DOHH2 (cell line): ENCODE measurements around the gene PARM1.

ENCODE experiments used
- H3F3A ChIP-seq: fragments of 200-600 bp; sonication (generic), shearing (Covaris generic); 2 replicates; pipeline ENCODE4 v1.6.0; 2016; ENCODE audit warnings: antibody characterized with exemption, mild to moderate bottlenecking; ENCODE audit not compliant: control insufficient read depth, insufficient read depth
- H3K27ac ChIP-seq: fragments of 200-600 bp; sonication (generic); 2 replicates; pipeline ENCODE4 v1.5.1; 2014; ENCODE audit warnings: low read depth, mild to moderate bottlenecking, low read length, moderate library complexity
- H3K27me3 ChIP-seq: fragments of 200-600 bp; sonication (generic); 2 replicates; pipeline ENCODE4 v1.6.1; 2014; ENCODE audit warnings: mild to moderate bottlenecking, low read length, mixed read lengths; ENCODE audit not compliant: control insufficient read depth
- H3K36me3 ChIP-seq: fragments of 200-600 bp; sonication (generic); 2 replicates; pipeline ENCODE4 v1.6.1; 2014; ENCODE audit warnings: mild to moderate bottlenecking, low read length, moderate library complexity, mixed read lengths; ENCODE audit not compliant: control insufficient read depth
- H3K4me1 ChIP-seq: fragments of 200-600 bp; sonication (generic); 2 replicates; pipeline ENCODE4 v1.6.1; 2014; ENCODE audit warnings: mild to moderate bottlenecking, low read length, mixed read lengths; ENCODE audit not compliant: control insufficient read depth
- H3K4me2 ChIP-seq: fragments of 200-600 bp; sonication (generic); 2 replicates; pipeline ENCODE4 v1.6.0; 2014; ENCODE audit warnings: mild to moderate bottlenecking, low read length, moderate library complexity
- H3K4me3 ChIP-seq: fragments of 200-600 bp; sonication (generic); 2 replicates; pipeline ENCODE4 v1.5.1; 2014; ENCODE audit warnings: mild to moderate bottlenecking, low read length, mixed read lengths
- H3K79me2 ChIP-seq: fragments of 200-600 bp; sonication (generic); 2 replicates; pipeline ENCODE4 v1.6.1; 2014; ENCODE audit warnings: mild to moderate bottlenecking, low read length, mixed read lengths; ENCODE audit not compliant: control insufficient read depth
- H3K9me2 ChIP-seq: fragments of 200-600 bp; sonication (generic); replicated peaks from 2 replicates; pipeline ENCODE4 v1.6.1; 2014; ENCODE audit warnings: mild to moderate bottlenecking, low read length, mixed read lengths; ENCODE audit not compliant: control insufficient read depth
- H3K9me3 ChIP-seq: fragments of 200-600 bp; sonication (generic); 2 replicates; pipeline ENCODE4 v1.6.1; 2014; ENCODE audit warnings: antibody characterized with exemption, low read length, mixed read lengths; ENCODE audit not compliant: control insufficient read depth, insufficient read depth
- H4K20me1 ChIP-seq: fragments of 200-600 bp; sonication (generic); 2 replicates; pipeline ENCODE4 v1.6.0; 2014; ENCODE audit warnings: low read depth, mild to moderate bottlenecking, antibody characterized with exemption, low read length, moderate library complexity; ENCODE audit not compliant: control insufficient read depth, insufficient read depth
- EZH2phosphoT487 ChIP-seq: fragments of 200-600 bp; sonication (generic); IDR thresholded peaks from 2 replicates; pipeline ENCODE4 v1.6.1; 2017; ENCODE audit warnings: borderline replicate concordance, mild to moderate bottlenecking, antibody characterized with exemption, low read length, moderate library complexity, mixed read lengths
- TF ChIP-seq, protein P1 (sequence below): fragments of 200-600 bp; sonication (generic); IDR thresholded peaks from one replicate; pipeline ENCODE4 v1.5.1; 2014; ENCODE audit warnings: antibody characterized with exemption, mild to moderate bottlenecking, low read depth, low read length; ENCODE audit not compliant: poor library complexity, severe bottlenecking

PARM1 gene

DNA sequence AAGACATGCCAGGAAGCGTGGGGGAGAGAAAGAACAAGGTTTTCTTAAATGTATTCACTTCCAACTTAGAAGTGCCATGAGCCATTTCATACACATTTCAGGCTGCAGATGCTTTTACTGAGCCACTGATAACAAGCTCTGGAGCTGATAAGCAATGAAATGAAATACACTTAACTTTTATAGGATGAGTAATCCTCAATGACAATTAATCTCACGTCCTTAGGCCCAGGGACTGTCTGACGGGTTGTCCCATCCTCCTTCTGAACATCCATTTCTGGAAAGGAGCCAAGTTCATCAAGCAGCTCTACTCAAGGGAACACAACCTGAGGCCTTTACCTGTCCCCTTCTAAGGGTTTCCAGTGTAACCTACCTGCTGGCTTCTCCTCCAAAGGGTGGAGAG, 121.2 kb downstream of the PARM1 start:
- Histone ChIP-seq H3K9me2 (no peaks in the 10 kb centered on the region), H4K20me1 (no peaks in the 10 kb centered on the region), H3K9me3 (no peaks in the 10 kb centered on the region), H3K4me3 (no peak overlapping the region), H3K79me2 (no peaks in the 10 kb centered on the region), H3K27me3 (no peaks in the 10 kb centered on the region), H3K36me3 (no peaks in the 10 kb centered on the region), H3K27ac (no peak overlapping the region), H3F3A (no peaks in the 10 kb centered on the region), H3K4me1 (no peaks in the 10 kb centered on the region), H3K4me2 (no peak overlapping the region)
- no peak for TF ChIP-seq EZH2phosphoT487
- TF ChIP-seq, protein P1, sequence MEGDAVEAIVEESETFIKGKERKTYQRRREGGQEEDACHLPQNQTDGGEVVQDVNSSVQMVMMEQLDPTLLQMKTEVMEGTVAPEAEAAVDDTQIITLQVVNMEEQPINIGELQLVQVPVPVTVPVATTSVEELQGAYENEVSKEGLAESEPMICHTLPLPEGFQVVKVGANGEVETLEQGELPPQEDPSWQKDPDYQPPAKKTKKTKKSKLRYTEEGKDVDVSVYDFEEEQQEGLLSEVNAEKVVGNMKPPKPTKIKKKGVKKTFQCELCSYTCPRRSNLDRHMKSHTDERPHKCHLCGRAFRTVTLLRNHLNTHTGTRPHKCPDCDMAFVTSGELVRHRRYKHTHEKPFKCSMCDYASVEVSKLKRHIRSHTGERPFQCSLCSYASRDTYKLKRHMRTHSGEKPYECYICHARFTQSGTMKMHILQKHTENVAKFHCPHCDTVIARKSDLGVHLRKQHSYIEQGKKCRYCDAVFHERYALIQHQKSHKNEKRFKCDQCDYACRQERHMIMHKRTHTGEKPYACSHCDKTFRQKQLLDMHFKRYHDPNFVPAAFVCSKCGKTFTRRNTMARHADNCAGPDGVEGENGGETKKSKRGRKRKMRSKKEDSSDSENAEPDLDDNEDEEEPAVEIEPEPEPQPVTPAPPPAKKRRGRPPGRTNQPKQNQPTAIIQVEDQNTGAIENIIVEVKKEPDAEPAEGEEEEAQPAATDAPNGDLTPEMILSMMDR = no peak

DNA sequence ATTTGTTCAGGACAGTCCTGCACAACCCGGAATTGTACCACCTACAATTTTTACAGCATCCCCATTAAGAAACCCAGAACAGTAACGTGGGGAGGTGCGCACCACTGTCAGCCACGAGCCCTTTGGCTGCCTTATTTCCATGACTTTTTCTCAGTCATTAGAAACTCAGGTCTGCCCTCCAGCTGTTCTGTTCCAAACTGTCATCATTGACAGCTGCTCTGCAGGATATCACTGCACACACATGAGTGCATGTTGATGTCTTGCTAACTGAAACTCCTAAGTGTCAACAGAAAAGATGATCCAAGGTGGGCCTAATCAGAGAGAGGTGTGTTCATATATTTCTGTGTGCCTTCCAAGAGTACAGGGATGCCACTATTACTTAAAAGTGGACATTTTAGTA, 123.4 kb downstream of the PARM1 start:
- no peak overlapping the region for H3K27ac ChIP-seq
- no peaks in the 10 kb centered on the region for H4K20me1 ChIP-seq
- H3K4me3 ChIP-seq = no peak overlapping the region
- H3K4me2 ChIP-seq = no peak overlapping the region
- H3K36me3 ChIP-seq = no peaks in the 10 kb centered on the region
- no peaks in the 10 kb centered on the region for H3K9me2 ChIP-seq
- TF ChIP-seq, protein P1 = no peak
- no peak for TF ChIP-seq EZH2phosphoT487
- no peaks in the 10 kb centered on the region for H3K79me2 ChIP-seq
- no peaks in the 10 kb centered on the region for H3K27me3 ChIP-seq
- no peaks in the 10 kb centered on the region for H3K9me3 ChIP-seq
- H3K4me1 ChIP-seq = no peaks in the 10 kb centered on the region
- no peaks in the 10 kb centered on the region for H3F3A ChIP-seq

DNA sequence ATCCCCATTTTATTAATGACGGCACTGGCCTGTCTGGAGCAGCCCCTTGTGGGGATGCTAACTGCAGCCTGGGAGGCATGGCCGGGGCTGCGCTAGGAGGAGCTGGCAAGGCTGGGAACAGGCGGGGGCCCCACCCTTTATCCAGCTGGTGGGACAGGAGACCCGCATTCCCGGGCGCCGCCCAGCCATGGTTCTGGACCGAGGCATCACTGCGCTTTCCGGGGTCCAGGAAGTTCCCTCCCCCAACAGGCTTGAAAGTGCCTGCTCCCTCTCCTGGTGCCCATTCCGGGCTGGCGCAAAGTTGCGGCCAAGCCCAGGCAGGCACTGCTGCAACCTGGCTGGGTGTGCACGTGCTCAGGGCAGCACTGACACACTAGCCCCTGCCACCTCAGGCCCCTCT, 124.5 kb downstream of the PARM1 start:
- no peak overlapping the region for H3K27ac ChIP-seq
- no peaks in the 10 kb centered on the region for H4K20me1 ChIP-seq
- no peak overlapping the region for H3K4me3 ChIP-seq
- no peaks in the 10 kb centered on the region for H3K36me3 ChIP-seq
- H3K9me3 ChIP-seq = no peaks in the 10 kb centered on the region
- H3K27me3 ChIP-seq = no peaks in the 10 kb centered on the region
- H3K4me1 ChIP-seq = no peaks in the 10 kb centered on the region
- H3F3A ChIP-seq = no peaks in the 10 kb centered on the region
- no peaks in the 10 kb centered on the region for H3K79me2 ChIP-seq
- TF ChIP-seq EZH2phosphoT487 = no peak
- TF ChIP-seq, protein P1 = no peak
- no peak overlapping the region for H3K4me2 ChIP-seq
- H3K9me2 ChIP-seq = no peaks in the 10 kb centered on the region

DNA sequence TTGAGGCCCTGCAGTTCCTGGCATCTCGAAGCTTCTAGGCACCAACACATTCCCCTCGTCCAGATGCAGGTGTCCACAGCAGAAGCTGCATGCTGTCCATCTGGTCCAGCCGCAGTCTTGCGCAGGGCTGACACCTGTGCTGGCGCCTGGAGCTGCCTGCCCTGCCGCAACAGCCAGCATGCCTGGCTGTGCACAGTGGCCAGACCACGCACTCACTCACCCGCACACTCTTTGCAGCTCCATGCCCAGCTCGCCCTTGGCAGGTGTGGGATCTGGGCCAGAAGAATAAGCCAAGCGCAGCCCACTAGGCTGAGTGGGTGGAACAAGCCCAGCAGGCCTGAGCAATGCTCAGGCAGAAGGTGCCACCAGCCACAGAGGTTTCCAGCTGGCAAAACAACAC, 125.6 kb downstream of the PARM1 start:
- H3K9me3 ChIP-seq = no peaks in the 10 kb centered on the region
- no peaks in the 10 kb centered on the region for H3K4me1 ChIP-seq
- H3K79me2 ChIP-seq = no peaks in the 10 kb centered on the region
- H3K4me2 ChIP-seq = no peak overlapping the region
- TF ChIP-seq, protein P1 = no peak
- no peak for TF ChIP-seq EZH2phosphoT487
- H4K20me1 ChIP-seq = no peaks in the 10 kb centered on the region
- no peaks in the 10 kb centered on the region for H3F3A ChIP-seq
- no peaks in the 10 kb centered on the region for H3K36me3 ChIP-seq
- no peaks in the 10 kb centered on the region for H3K27me3 ChIP-seq
- no peak overlapping the region for H3K4me3 ChIP-seq
- no peaks in the 10 kb centered on the region for H3K9me2 ChIP-seq
- no peak overlapping the region for H3K27ac ChIP-seq
